HG03045 (cell line): ENCODE measurements around the gene MTCH2.

Experiments
- ATAC-seq: cut with Tn5 transposase; IDR thresholded peaks from one replicate; pipeline ENCODE4 v1.9.1; 2021; ENCODE audit warnings: mild to moderate bottlenecking, moderate library complexity; ENCODE audit not compliant: unreplicated experiment

Gene MTCH2

DNA sequence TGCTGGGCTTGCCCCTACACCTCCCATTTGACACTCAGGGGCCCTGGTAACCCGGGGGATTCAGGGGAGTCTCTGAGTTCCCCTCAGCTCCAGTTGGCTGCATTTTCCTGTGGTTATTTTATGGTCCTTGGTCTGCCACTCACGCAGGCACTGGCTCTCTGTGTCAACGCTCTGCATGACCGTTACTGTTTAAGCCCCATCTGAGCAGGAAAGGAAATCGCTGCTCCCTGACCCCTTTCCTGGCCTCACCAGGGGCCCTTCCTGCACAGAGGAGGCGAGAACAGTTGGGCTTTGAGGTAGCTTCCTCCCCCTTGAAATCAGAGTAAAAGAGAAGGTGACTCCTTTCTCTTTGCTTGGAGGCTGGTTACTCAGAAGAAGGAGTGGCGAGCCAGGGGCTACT lies 50.6 kb downstream of the MTCH2 start:
- no peak for ATAC-seq

- no peak for ATAC-seq
Observed at GRCh38 chr11:47589977-47590861, 52.1 kb downstream of the MTCH2 start.

- ATAC-seq, result no peak
Observed at GRCh38 chr11:47589584-47589976, 52.8 kb downstream of the MTCH2 start.

DNA sequence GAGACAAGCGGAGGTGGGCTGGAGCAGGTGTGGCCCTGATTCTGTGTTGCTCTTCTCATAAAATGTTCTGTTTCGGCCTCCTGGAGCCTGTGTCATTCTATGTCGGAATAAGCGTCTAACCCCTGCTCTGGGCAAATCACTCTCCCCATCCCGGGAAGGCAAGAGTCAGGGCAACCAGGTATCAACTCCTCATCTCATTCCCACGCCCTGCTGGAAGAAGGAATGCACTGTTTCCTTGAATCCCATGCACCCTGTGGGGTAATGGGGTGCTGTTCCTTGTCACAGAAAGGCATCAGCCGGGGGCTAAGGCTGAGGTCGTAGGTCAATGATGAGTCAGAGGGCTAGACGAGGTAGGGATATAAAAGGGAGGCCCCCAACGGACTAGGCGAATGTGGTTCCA lies 53.2 kb downstream of the MTCH2 start:
- no peak for ATAC-seq

GRCh38 chr11:47587723-47588326 lies 54.5 kb downstream of the MTCH2 start:
- no peak for ATAC-seq

- ATAC-seq, result no peak
Observed at GRCh38 chr11:47587039-47587716, 55.2 kb downstream of the MTCH2 start.

DNA sequence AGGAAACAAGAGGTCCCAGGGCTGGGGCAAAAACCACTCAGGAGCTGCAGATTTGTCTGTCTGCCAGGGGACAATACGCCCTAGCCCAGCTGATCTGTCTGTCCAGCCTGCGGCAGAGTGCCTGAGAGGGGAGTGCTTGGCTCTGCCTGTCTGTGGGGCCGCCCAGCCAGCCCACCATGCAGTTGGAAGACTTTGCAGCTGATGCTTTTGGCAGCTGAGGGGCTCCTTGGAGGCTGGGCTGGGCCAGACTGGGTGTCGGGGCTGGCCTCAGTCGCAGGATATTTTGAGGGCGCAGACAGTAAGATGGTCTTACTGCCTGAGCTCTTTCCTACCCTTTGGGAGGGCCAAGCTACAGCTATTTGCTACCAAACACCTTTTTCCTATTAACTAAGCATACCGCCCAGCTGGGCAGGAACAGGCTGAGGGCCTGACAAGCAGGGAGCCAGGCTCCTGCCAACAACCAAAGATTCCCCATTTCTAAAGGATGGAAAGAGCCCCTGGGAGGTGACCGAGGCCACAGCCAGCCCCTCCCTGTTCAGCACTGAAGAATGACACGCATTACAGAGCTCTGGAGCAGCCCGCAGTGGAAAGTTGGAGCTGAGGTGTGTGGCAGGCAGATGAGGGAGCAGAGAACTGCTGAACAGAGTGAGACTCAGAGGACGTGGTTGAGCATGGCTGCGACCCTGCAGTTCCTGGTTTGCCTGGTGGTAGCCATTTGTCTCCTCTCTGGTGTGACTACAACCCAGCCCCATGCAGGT lies 56.1 kb downstream of the MTCH2 start, which contains the start of gene FAM180B:
Gene FAM180B, plus strand, starts transcription at position 581 of the 758 bp plus-strand sequence. Its CDS starts 91 bp downstream, at position 672.
- no peak for ATAC-seq

- no peak for ATAC-seq
Observed at GRCh38 chr11:47583844-47584243, 58.5 kb downstream of the MTCH2 start.

GRCh38 chr11:47578524-47579494 lies 63.5 kb downstream of the MTCH2 start, which contains the start of the genes KBTBD4 and NDUFS3:
Gene KBTBD4 (minus strand): TSS chr11:47578970. CDS start chr11:47578951, 19 bp downstream.
Gene NDUFS3 (plus strand): TSS chr11:47579074. CDS start chr11:47579092, 18 bp downstream.
- peak; percentile 91 for ATAC-seq

- no peak for ATAC-seq
Observed at GRCh38 chr11:47577460-47578041, 64.8 kb downstream of the MTCH2 start.

DNA sequence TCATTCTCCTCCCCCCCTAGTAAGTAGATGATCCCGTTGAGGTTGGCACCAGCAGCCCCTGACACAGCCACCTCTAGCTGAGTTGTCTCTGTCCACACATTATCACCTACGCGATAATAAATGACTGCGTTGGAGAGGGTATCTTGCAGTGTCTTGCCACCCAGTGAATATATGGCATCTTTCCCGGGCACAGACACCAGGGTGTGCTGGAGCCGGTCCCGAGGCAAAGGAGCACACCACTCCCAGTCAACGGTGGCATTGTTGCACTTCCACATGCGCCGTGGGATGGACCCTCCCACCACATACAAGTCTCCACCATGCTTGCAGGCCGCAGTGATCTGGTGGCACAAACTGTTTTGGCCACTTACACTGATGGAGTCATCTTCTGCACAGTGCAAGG lies 69.0 kb downstream of the MTCH2 start:
- ATAC-seq, result no peak

- no peak for ATAC-seq
Observed at GRCh38 chr11:47572715-47573255, 69.6 kb downstream of the MTCH2 start.

- ATAC-seq, result no peak
Observed at GRCh38 chr11:47571895-47572294, 70.5 kb downstream of the MTCH2 start.

DNA sequence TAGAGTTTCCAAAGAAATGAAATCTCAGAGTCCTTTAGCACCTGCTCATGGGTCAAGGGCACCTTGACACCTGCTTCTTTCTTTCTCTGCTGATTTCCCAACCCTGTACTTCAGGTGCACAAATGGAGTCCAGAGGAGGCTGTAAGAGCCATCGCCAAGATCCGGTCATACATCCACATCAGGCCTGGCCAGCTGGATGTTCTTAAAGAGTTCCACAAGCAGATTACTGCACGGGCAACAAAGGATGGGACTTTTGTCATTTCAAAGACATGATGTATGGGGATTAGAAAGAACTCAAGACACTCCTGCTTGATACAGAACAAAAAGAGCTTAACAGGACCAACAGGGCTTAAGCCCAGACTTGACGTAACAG lies 71.0 kb downstream of the MTCH2 start:
- no peak for ATAC-seq

- ATAC-seq, result no peak
Observed at GRCh38 chr11:47570651-47571356, 71.6 kb downstream of the MTCH2 start.

DNA sequence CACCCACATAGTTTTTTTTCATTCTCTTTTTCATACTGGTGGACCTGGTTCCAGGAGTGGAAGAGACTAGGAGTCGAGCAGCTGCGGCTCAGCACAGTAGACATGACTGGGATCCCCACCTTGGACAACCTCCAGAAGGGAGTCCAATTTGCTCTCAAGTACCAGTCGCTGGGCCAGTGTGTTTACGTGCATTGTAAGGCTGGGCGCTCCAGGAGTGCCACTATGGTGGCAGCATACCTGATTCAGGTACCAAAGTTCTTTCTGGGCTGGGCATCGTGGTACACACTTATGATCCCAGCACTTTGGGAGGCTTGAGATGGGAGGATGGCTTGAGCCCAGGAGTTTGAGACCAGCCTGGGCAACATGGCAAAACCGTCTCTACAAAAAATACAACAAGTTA lies 72.7 kb downstream of the MTCH2 start:
- ATAC-seq, result no peak
